PC-9 (cell line): ENCODE measurements around the gene COL23A1.
"Not testable (repeated sequence)": the region's sequence is repeated elsewhere in the genome, so short reads cannot be mapped to it uniquely, and the experiment has no call there.

Experiments used
- CTCF ChIP-seq: fragments of 200-600 bp; sonication (generic); conservative IDR thresholded peaks from 2 replicates; pipeline ENCODE4 v1.6.1; 2017; ENCODE audit warnings: mixed run types, antibody characterized with exemption, mild to moderate bottlenecking, moderate library complexity
- EZH2 ChIP-seq: fragments of 200-600 bp; sonication (generic); IDR thresholded peaks from 2 replicates; pipeline ENCODE4 v1.8.0; 2017; ENCODE audit warnings: antibody characterized with exemption, low read depth

GRCh38 chr5:178198151-178198550, 392.0 kb downstream of the COL23A1 start:
- TF ChIP-seq CTCF, EZH2: not testable (repeated sequence)
